ENCODE measurements around the gene RRM2.

The RRM2 gene

GRCh38 chr2:10172033-10172871 is 49.7 kb downstream of the RRM2 start:
- DNase-seq (ENCODE audit: low spot score), result no peak

GRCh38 chr2:10173258-10174005 is 50.9 kb downstream of the RRM2 start:
- DNase-seq (ENCODE audit: low spot score), result no peak

DNA sequence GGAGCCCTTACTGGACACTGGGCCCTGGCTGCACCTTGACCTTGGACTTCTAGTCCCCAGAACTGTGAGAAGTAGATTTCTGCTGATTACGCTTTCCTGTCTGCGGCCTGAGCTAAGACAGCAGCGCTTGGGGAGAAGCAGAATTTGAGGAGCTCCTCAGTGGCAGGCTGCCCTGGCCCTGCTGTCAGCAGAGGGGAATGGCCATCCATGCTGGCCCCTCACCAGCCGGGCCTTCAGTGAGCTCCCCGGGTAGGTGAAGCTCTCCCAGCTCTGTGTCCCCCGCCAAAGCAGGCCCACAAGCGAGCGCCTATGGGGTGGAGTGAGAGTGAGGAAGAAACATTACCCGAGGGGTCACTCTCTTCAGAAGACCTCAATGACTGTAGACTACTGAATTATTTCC is 51.6 kb downstream of the RRM2 start:
- DNase-seq (ENCODE audit: low spot score), result no peak

DNA sequence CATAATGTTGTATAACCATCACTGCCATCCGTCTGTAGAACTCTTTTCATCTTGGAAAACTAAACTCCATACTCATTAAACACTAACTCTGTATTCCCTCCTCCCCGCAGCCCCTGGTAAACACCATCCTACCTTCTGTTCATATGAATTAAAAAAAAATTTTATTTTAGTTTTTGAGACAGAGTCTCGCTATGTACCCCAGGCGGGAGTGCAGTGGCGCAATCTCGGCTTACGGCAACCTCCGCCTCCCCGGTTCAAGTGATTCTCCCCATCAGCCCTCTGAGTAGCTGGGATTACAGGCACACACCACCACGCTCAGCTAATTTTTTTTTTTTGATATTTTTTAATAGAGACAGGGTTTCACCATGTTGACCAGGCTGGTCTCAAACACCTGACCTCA is 52.9 kb downstream of the RRM2 start:
- no peak for DNase-seq (ENCODE audit: low spot score)

- no peak for DNase-seq (ENCODE audit: low spot score)
These were observed 56.2 kb downstream of the RRM2 start for GRCh38 chr2:10178751-10179150.

DNA sequence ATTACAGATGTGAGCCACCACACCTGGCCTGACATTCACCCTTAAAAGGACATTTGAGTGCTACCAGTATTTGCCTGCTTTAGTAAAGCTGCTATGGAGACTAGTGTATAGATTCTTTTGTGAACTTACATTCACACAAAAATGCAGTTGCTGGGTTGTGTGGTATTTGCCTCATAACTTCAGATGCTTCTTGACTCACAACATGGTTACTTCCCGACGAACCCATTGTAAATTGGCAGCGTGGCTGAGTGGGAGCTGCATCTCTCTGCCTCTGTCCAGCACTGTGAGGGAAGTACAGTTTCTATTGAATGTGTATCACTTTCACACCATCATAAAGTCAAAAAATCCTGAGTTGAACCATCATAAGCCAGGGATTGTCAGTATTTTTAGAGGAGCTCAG is 56.9 kb downstream of the RRM2 start:
- DNase-seq (ENCODE audit: low spot score), result no peak

GRCh38 chr2:10180229-10180628 is 57.7 kb downstream of the RRM2 start:
- no peak for DNase-seq (ENCODE audit: low spot score)

Data from kidney tubule cell (primary cell).